Activated B cell treated with CpG ODN at 0.5 μM for 24 hours (primary cell): ENCODE data around the gene SCARB2. TPM values are rescaled to one million over a fixed set of nuclear protein-coding genes. Genes with fewer than 3 reads are reported as not detected.
A peak's percentile ranks its signal among the peaks of the same experiment; 100 is the strongest.

ENCODE experiments used
- ATAC-seq: fragments of 200-7000 bp; cut with Tn5 transposase; one replicate; pipeline ENCODE4 v1.10.0; 2021; ENCODE audit warnings: low read depth, mild to moderate bottlenecking, moderate library complexity
- CTCF ChIA-PET: fragments of 350-600 bp; sonication (Branson Sonifier 250); formaldehyde crosslinking; loops from one replicate; lab custom pipeline; 2021; ENCODE audit warnings: antibody characterized with exemption; lab: Charles Lee
- POLR2A ChIA-PET: fragments of 350-600 bp; sonication (Branson Sonifier 250); formaldehyde crosslinking; loops from one replicate; lab custom pipeline; 2021; ENCODE audit warnings: antibody characterized with exemption; lab: Charles Lee
- DNase-seq: peaks from one replicate; pipeline ENCODE4 v3.0.0; 2022
- H3K27ac Mint-ChIP-seq: one replicate; pipeline ENCODE4 v1.8.0; 2020; ENCODE audit warnings: mixed read lengths
- H3K27me3 Mint-ChIP-seq: one replicate; pipeline ENCODE4 v1.8.0; 2021; ENCODE audit warnings: mixed read lengths
- H3K36me3 Mint-ChIP-seq: one replicate; pipeline ENCODE4 v1.8.0; 2021; ENCODE audit warnings: low read depth, mixed read lengths
- H3K4me1 Mint-ChIP-seq: one replicate; pipeline ENCODE4 v1.8.0; 2021; ENCODE audit warnings: mixed read lengths
- H3K4me3 Mint-ChIP-seq: one replicate; pipeline ENCODE4 v1.8.0; 2020; ENCODE audit warnings: mild to moderate bottlenecking, mixed read lengths
- H3K9me3 Mint-ChIP-seq: one replicate; pipeline ENCODE4 v1.8.0; 2020; ENCODE audit warnings: mixed read lengths
- intact Hi-C: fragments of 100-400 bp; cut with micrococcal nuclease; formaldehyde crosslinking; loops from one replicate; pipeline ENCODE4 v1.15.1; 2024
- total RNA-seq: library from RNA; stranded (reverse); gene quantifications from 2 replicates; pipeline ENCODE4 v1.2.3, GENCODE V29; 2022
- TF ChIP-seq, protein P1 (sequence below): fragments of 200-600 bp; IDR thresholded peaks from one replicate; pipeline ENCODE4 v1.8.0; 2022; ENCODE audit warnings: antibody characterized with exemption, mild to moderate bottlenecking

Gene SCARB2, protein sequence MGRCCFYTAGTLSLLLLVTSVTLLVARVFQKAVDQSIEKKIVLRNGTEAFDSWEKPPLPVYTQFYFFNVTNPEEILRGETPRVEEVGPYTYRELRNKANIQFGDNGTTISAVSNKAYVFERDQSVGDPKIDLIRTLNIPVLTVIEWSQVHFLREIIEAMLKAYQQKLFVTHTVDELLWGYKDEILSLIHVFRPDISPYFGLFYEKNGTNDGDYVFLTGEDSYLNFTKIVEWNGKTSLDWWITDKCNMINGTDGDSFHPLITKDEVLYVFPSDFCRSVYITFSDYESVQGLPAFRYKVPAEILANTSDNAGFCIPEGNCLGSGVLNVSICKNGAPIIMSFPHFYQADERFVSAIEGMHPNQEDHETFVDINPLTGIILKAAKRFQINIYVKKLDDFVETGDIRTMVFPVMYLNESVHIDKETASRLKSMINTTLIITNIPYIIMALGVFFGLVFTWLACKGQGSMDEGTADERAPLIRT
- 17.2 and 21.8 TPM in 2 replicates for total RNA-seq

DNA sequence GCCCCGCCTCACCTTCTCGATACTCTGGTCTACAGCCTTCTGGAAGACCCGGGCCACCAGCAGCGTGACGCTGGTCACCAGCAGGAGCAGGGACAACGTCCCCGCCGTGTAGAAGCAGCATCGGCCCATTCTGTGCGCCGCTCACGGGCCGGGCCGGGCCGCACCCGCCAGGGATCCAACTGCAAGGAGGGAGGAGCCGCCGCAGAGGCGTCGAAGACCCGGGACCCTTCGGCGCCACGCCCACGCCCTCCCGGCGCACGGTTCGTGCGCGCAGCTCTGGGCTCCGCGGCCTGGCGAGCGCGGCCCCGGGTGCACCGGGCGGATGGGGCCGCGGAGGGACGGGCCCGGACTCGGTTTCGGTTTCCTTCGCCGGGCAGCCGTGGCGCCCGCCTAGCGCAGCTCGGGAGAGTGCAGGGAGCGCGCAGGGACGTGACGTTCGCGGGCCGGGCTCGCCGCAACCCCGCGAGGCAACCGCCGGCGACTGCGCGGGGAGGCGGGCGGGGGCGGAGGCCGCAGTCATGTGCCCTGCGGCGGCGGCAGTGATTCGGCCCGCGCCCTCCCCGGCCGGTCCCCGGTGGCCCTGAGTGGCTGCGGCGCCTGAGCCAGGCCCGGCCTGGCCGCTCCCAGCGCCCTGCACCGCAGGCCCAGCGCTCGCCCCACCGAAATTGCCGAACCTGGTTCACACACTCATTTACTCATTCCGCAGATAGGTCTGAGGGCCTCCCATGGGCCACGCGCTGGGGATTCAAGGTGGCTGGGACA is at the start of gene SCARB2:
Gene SCARB2, minus strand, starts transcription at position 410 of the 762 bp plus-strand sequence. Its CDS starts 281 bp downstream, at position 129.
- Mint-ChIP-seq H3K9me3 (no peaks in the 10 kb centered on the region), H3K4me1 (peaks cover 51% of the 10 kb centered on the region), H3K27ac (peak within 1 kb of the TSS; percentile 90), H3K4me3 (peak within 1 kb of the TSS; percentile 91), H3K27me3 (no peaks in the 10 kb centered on the region), H3K36me3 (peaks cover 4% of the 10 kb centered on the region)
- ATAC-seq = peak; percentile 80
- TF ChIP-seq, protein P1, sequence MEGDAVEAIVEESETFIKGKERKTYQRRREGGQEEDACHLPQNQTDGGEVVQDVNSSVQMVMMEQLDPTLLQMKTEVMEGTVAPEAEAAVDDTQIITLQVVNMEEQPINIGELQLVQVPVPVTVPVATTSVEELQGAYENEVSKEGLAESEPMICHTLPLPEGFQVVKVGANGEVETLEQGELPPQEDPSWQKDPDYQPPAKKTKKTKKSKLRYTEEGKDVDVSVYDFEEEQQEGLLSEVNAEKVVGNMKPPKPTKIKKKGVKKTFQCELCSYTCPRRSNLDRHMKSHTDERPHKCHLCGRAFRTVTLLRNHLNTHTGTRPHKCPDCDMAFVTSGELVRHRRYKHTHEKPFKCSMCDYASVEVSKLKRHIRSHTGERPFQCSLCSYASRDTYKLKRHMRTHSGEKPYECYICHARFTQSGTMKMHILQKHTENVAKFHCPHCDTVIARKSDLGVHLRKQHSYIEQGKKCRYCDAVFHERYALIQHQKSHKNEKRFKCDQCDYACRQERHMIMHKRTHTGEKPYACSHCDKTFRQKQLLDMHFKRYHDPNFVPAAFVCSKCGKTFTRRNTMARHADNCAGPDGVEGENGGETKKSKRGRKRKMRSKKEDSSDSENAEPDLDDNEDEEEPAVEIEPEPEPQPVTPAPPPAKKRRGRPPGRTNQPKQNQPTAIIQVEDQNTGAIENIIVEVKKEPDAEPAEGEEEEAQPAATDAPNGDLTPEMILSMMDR = no peak
- POLR2A ChIA-PET = interaction anchor here (0.9 to 2.4 kb wide), 2 partner anchors 14 to 63 kb away, joined by 4 to 25 read pairs; no protein-coding TSS in a partner anchor
- DNase-seq = peak; percentile 83
- intact Hi-C loops = loop anchor here (1.0 to 10.0 kb wide), 6 partner anchors 14 to 864 kb away; partner anchors contain the start of genes CCNI, NUP54, RCHY1 and THAP6
- CTCF ChIA-PET = interaction anchor here (1.1 to 3.0 kb wide), 2 partner anchors 17 to 34 kb away, joined by 3 to 11 read pairs; no protein-coding TSS in a partner anchor

DNA sequence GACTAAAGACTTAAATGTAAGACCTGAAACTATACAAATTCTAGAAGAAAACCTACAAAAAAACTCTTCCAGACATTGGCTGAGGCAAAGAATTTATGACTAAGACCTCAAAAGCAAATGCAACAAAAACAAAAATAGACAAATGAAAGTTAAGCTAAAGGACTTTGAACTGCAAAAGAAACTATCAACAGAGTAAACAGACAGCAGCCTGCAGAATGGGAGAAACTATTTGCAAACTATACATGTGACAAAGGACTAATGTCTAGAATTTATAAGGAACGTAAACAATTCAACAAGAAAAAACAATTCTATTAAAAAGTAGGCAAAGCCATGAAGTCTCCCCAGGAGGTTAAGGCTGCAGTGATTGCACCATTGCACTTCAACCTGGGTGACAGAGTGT is 46.9 kb upstream of the SCARB2 start:
- intact Hi-C loops = no loop called here
- Mint-ChIP-seq H3K4me3 (no peak overlapping the region), H3K27ac (no peak overlapping the region), H3K9me3 (no peaks in the 10 kb centered on the region), H3K4me1 (no peaks in the 10 kb centered on the region), H3K27me3 (peaks cover 6% of the 10 kb centered on the region), H3K36me3 (no peaks in the 10 kb centered on the region)
- DNase-seq (no peak), ATAC-seq (no peak)
- ChIA-PET POLR2A (no interaction called here), CTCF (no interaction called here)
- TF ChIP-seq, protein P1 = no peak

DNA sequence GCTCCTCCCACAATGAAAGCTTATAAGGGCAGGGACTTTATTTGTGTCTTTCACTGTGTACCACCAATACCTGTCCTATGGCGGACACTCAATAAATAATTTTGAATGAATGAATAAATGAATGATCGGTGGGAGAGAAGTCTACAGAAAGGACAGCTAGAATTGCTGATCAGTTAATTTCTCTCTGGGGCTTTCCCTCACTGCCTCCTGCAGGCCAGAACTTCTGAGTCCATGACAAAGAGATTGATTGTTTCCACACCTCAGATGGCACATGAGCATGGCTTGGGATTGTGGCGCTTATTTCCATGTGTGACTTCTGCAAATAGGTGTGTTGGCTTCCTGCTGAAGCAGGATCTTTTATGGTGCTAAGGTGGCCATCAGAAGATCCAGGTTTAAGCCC is 44.2 kb upstream of the SCARB2 start:
- H3K4me1 Mint-ChIP-seq = no peaks in the 10 kb centered on the region
- TF ChIP-seq, protein P1 = no peak
- POLR2A ChIA-PET = no interaction called here
- H3K4me3 Mint-ChIP-seq = no peak overlapping the region
- DNase-seq (no peak), ATAC-seq (no peak)
- intact Hi-C loops = no loop called here
- H3K27me3 Mint-ChIP-seq = peaks cover 24% of the 10 kb centered on the region
- H3K36me3 Mint-ChIP-seq = no peaks in the 10 kb centered on the region
- no peaks in the 10 kb centered on the region for H3K9me3 Mint-ChIP-seq
- H3K27ac Mint-ChIP-seq = no peak overlapping the region
- CTCF ChIA-PET = interaction anchor here (1.4 kb wide), 1 partner anchor 78 kb away, joined by 3 read pairs; no protein-coding TSS in a partner anchor

DNA sequence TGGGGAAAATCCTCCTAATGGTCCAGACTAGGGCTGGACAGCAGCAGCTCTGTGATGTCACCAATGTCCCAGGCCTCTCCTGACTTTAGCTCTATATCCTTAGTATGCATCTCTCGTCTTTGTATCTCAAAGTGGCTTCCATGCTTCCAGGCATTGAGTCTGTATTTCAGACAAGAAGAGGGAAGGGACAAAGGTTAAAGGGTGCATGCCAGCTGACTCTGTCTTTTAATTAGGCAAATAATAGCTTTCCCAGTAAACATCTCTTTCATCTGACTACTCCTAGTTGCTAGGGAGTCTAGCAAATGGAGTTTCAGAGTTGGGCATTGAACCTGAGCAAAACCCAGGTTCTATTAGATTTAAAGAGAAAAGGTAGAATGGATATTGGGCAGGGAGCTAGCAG is 43.3 kb upstream of the SCARB2 start:
- intact Hi-C loops = no loop called here
- ChIA-PET CTCF (interaction anchor here (1.4 kb wide), 1 partner anchor 77 kb away, joined by 3 read pairs; no protein-coding TSS in a partner anchor), POLR2A (no interaction called here)
- DNase-seq = no peak
- TF ChIP-seq, protein P1 = no peak
- no peaks in the 10 kb centered on the region for H3K4me1 Mint-ChIP-seq
- no peaks in the 10 kb centered on the region for H3K9me3 Mint-ChIP-seq
- H3K4me3 Mint-ChIP-seq = no peak overlapping the region
- H3K36me3 Mint-ChIP-seq = no peaks in the 10 kb centered on the region
- ATAC-seq = no peak
- no peak overlapping the region for H3K27ac Mint-ChIP-seq
- H3K27me3 Mint-ChIP-seq = peaks cover 32% of the 10 kb centered on the region
